Heart right ventricle (tissue), 16 donors: ENCODE measurements around the gene SPTBN5. TPM values are rescaled to one million over a fixed set of nuclear protein-coding genes. Genes with fewer than 3 reads are reported as not detected.

ENCODE experiments used
- ATAC-seq, 8 donors: fragments of 200-7000 bp; cut with Tn5 transposase; one replicate each; pipeline ENCODE4 v1.9.1; 2020; ENCODE audit warnings: mild to moderate bottlenecking in 8 of 8, moderate library complexity in 8 of 8, moderate number of reproducible peaks in 1 of 8
- DNase-seq, 2 donors: peaks; one replicate each; pipeline ENCODE4 v3.0.0-alpha.2; 2020
- H3K27ac ChIP-seq, 10 donors: fragments of 200-600 bp; sonication (generic) in 2 of 10; one replicate each; pipeline versions ENCODE4 v1.5.0 to v1.8.0; 2020 to 2022; ENCODE audit warnings: mild to moderate bottlenecking in 3 of 10
- H3K27me3 ChIP-seq, 7 donors: fragments of 200-600 bp; one replicate each; pipeline ENCODE4 v1.8.0; 2021 to 2022; ENCODE audit warnings: mild to moderate bottlenecking in 2 of 7
- H3K36me3 ChIP-seq, 9 donors: fragments of 200-600 bp; sonication (generic) in 1 of 9; one replicate each; pipeline versions ENCODE4 v1.5.0 to v1.8.0; 2020 to 2022; ENCODE audit warnings: mild to moderate bottlenecking in 2 of 9
- H3K4me1 ChIP-seq, 9 donors: fragments of 200-600 bp; sonication (generic) in 1 of 9; one replicate each; pipeline versions ENCODE4 v1.5.0 to v1.8.0; 2020 to 2022; ENCODE audit warnings: mild to moderate bottlenecking in 4 of 9
- H3K4me3 ChIP-seq, 10 donors: fragments of 200-600 bp; sonication (generic) in 2 of 10; one replicate each; pipeline versions ENCODE4 v1.5.0 to v1.8.0; 2020 to 2022; ENCODE audit warnings: mild to moderate bottlenecking in 7 of 10, moderate library complexity in 2 of 10
- H3K9me3 ChIP-seq, 11 donors: fragments of 200-600 bp in 10 of 11; sonication (generic) in 2 of 11; one replicate each; pipeline versions ENCODE4 v1.5.0 to v1.8.0; 2013 to 2022; ENCODE audit warnings: mild to moderate bottlenecking in 2 of 11, control low read depth in 1 of 11, moderate library complexity in 1 of 11
- CTCF ChIP-seq, 9 donors: fragments of 200-600 bp; sonication (generic) in 2 of 9; IDR thresholded peaks; one replicate each; pipeline versions ENCODE4 v1.5.0 to v1.8.0; 2021 to 2022; ENCODE audit warnings: antibody characterized with exemption in 9 of 9, mild to moderate bottlenecking in 5 of 9, moderate library complexity in 1 of 9
- WGBS, 2 donors: extraction: QIAGEN DNeasy Blood & Tissue Kit; methylation state at CpG; one replicate each; pipeline ENCODE4 v1.1.7; 2013; ENCODE audit warnings: inconsistent platforms in 1 of 2; 5-methylcytosine and 5-hydroxymethylcytosine counted together
- intact Hi-C, 10 donors: fragments of 100-400 bp; cut with DNase I; formaldehyde crosslinking; loops; one replicate each; pipeline versions ENCODE4 v1.11.1 to v1.14.2; 2022
- polyA plus RNA-seq, 2 donors: library from polyadenylated mRNA; stranded (reverse); fragments of 200-250 nt; gene quantifications; one replicate each; pipeline ENCODE4 v1.2.3, GENCODE V29; 2013
- total RNA-seq, 10 donors: library from RNA; stranded (reverse); fragmentation: NEBNext Ultra II Directional in 3 of 10; extraction: Animal tissue kit (Norgen Biotek cat#: 25700) in 3 of 10; gene quantifications; one replicate each; pipeline versions ENCODE4 v1.2.1 to v1.2.4, GENCODE V29; 2021 to 2023
- donor health status: Arrhythmogenic right ventricular cardiomyopathy.
- donor health status: ischemic (EF 13 %, LVEDD 7.1; RV severe dilation, severe dysfunction).
- donor health status: healthy with polysubstance abuse.
- donor health status: DM: no; HTN: yes; CAD: no.
- donor health status: DM: no; HTN: no; CAD: no.
- donor health status: ischemic (EF 25% LVEDD 6.9; RV normal size, moderate dysfunction).
- donor health status: ischemic (EF 25% LVEDD 5.7; RV mildly dilated, moderate dysfunction).
- donor health status: healthy.
- donor health status: DM: yes; HTN: yes; CAD: no.
- donor health status: Ischemic cardiomyopathy.
- donor health status: ischemic (EF 35%, LVEDD 5.7; RV mildly dilated, moderate dysfunction).
- donor health status: nonischemic (EF 11% LVEDD 7.7; RV severe dilation, severe dysfunction).
- donor health status: DM: yes; HTN: yes; CAD: no.
- donor health status: PGD.
- donor health status: ischemic (EF 29% LVEDD 5.4; RV normal size, mild dysfunction).
- donor health status: nonischemic (EF 23%, LVEDD 6.1; RV moderate dilation, normal function).

Gene SPTBN5
- total and polyA plus RNA-seq, 12 donors, result 0.94 to 8.7 (median 2.4) TPM

- H3K4me3 ChIP-seq, result no peak overlapping the region
- H3K27me3 ChIP-seq, result no peaks in the 10 kb centered on the region
- peak in 4 of 9 donors; percentile 32 to 51 (median 49) for TF ChIP-seq CTCF (IDR thresholded peaks at IDR 0.05)
- H3K4me1 ChIP-seq, result peaks cover 41 to 100% (median 97%) of the 10 kb centered on the region in 9 donors
- intact Hi-C loops, result loop anchor here in 1 of 10 donors (5.0 kb wide), 1 partner anchor 42 kb away; the partner anchor contains the start of gene EHD4
- peaks cover 0 to 11% (median 0%) of the 10 kb centered on the region in 9 donors for H3K36me3 ChIP-seq
- no peaks in the 10 kb centered on the region for H3K9me3 ChIP-seq
- WGBS, 2 donors, result 32 to 35% methylated on average over 8 of the region's 8 CpGs
- peak overlapping the region in 9 of 10 donors; percentile 47 to 92 (median 75) for H3K27ac ChIP-seq
- DNase-seq (no peak), ATAC-seq (peak; percentile 22 to 80 (median 49))
Observed at GRCh38 chr15:41930221-41930866, 36.5 kb upstream of the SPTBN5 start.

- WGBS, 2 donors, result 30 to 40% methylated on average over 16 of the region's 16 CpGs
- H3K4me1 ChIP-seq, result peaks cover 38 to 100% (median 97%) of the 10 kb centered on the region in 9 donors
- H3K9me3 ChIP-seq, result no peaks in the 10 kb centered on the region
- ATAC-seq (peak; percentile 50 to 85 (median 74)), DNase-seq (peak; percentile 51 to 71)
- peak overlapping the region; percentile 47 to 92 (median 74) for H3K27ac ChIP-seq
- H3K4me3 ChIP-seq, result no peak overlapping the region
- intact Hi-C loops, result loop anchor here in 4 of 10 donors (5.0 to 10.0 kb wide), 3 partner anchors 38 to 126 kb away; partner anchors contain the start of gene EHD4 (in 2 of the 4)
- TF ChIP-seq CTCF (IDR thresholded peaks at IDR 0.05), result no peak
- no peaks in the 10 kb centered on the region for H3K27me3 ChIP-seq
- H3K36me3 ChIP-seq, result peaks cover 0 to 25% (median 0%) of the 10 kb centered on the region in 9 donors
Observed at GRCh38 chr15:41928637-41929620, 35.1 kb upstream of the SPTBN5 start.

GRCh38 chr15:41928100-41928499, 34.2 kb upstream of the SPTBN5 start:
- intact Hi-C loops, result loop anchor here in 4 of 10 donors (5.0 to 10.0 kb wide), 3 partner anchors 39 to 127 kb away; partner anchors contain the start of gene EHD4 (in 2 of the 4)
- no peak for TF ChIP-seq CTCF (IDR thresholded peaks at IDR 0.05)
- WGBS, 2 donors, result 76 to 85% methylated on average over 6 of the region's 6 CpGs

GRCh38 chr15:41927536-41927935, 33.7 kb upstream of the SPTBN5 start:
- intact Hi-C loops, result loop anchor here in 4 of 10 donors (5.0 to 10.0 kb wide), 3 partner anchors 40 to 127 kb away; partner anchors contain the start of gene EHD4 (in 2 of the 4)
- peaks cover 25 to 100% (median 96%) of the 10 kb centered on the region in 9 donors for H3K4me1 ChIP-seq
- no peak overlapping the region for H3K4me3 ChIP-seq
- no peak for TF ChIP-seq CTCF (IDR thresholded peaks at IDR 0.05)
- 88 to 98% methylated on average over 3 of the region's 3 CpGs for WGBS, 2 donors
- no peaks in the 10 kb centered on the region for H3K27me3 ChIP-seq
- peak overlapping the region in 8 of 10 donors; percentile 69 to 92 (median 78) for H3K27ac ChIP-seq
- H3K9me3 ChIP-seq, result no peaks in the 10 kb centered on the region
- ATAC-seq, result no peak
- H3K36me3 ChIP-seq, result peaks cover 0 to 37% (median 0%) of the 10 kb centered on the region in 9 donors
- no peak for DNase-seq

More at GRCh38 chr15:41928100-41928499, 34.2 kb upstream of the SPTBN5 start:
- Histone ChIP-seq H3K36me3 (peaks cover 0 to 33% (median 0%) of the 10 kb centered on the region in 9 donors), H3K4me1 (peaks cover 29 to 100% (median 96%) of the 10 kb centered on the region in 9 donors), H3K4me3 (no peak overlapping the region), H3K9me3 (no peaks in the 10 kb centered on the region), H3K27ac (peak overlapping the region in 8 of 10 donors; percentile 69 to 92 (median 78)), H3K27me3 (no peaks in the 10 kb centered on the region)
- ATAC-seq (no peak), DNase-seq (no peak)
